Smooth muscle cell of the brain vasculature (primary cell): ENCODE results near the gene MAD1L1.

Source experiments
- DNase-seq: peaks from one replicate; pipeline ENCODE4 v3.0.0-alpha.2; 2012; ENCODE audit warnings: low read depth, low spot score

MAD1L1 gene

DNA sequence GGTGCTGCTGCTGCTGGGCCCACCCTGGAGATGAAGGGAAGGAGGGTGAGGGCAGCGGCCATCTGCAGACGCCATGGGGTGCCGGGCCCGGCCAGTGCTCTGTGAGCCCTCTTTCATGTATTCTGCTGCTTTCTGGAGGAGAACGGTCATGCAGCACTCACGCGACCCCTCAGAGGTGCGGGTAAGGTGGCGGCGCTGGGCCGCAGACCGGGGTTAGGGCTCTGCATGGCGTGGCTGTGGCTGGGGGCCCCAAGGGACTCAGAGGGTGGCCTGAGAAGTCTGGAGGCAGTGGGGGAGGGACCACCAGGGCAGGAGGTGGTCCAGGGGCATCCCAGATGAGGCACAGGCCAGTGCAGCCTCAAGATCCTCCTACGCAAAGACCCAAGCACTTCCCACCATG is 287.2 kb downstream of the MAD1L1 start:
- no peak for DNase-seq

DNA sequence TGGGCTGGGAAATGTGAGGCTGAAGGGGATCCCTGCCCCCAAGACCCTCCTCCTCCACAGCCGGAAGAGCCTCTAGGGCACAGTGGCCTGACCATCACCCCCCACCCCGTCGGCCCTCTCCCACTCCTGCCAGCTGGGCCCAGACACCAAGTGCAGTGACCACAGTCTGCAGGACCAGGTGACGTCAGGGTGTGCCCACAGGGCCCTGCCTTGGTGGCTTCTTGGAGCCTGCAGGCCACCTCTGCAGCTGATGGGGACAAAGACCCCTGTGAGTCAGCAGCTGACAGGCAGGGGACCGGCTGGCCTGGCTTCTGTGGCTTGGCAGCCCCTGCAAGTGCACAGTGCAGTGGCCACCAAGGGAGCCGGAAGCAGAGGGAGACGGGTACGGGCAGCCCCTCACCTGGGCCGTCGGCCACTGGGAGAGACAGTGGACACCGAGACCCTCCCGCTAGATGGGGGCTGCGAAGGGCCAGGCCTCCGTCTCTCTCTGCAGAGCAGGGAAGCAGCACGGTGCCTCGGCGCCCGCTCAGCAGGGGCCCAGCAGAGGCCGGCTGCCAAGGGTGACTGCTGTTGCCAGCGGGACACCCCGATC is 288.0 kb downstream of the MAD1L1 start:
- no peak for DNase-seq

DNA sequence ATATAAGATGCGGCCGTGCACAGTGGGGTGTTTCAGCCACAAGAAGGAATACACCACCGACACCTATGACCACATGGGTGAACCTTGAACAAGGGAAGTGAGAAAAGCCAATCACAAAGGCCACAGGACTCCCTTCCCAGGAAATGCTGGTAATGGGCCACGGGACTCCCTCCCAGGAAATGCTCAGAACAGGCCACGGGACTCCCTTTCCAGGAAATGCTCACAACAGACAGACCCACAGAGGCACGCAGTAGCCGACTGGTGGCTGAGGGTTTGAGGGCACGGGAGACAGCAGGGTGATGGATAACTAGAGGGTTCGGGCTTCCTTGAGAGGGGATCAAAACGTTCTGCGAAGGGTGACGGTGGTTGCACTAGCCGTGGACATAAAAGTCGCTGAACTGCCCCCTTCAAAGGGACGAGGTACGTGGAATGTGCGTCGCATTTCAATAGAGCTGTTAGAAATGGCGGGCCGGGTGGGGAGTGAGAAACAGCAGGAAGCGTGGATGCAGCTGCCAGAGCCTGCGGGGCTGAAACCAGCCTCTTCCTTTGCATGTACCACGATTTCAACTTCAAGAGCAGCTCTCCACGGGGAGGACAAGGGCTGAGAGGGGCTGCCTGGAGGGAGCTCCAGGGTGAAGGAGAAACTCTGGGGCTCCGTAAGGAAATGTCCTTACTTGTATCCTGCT is 288.7 kb downstream of the MAD1L1 start:
- no peak for DNase-seq

DNA sequence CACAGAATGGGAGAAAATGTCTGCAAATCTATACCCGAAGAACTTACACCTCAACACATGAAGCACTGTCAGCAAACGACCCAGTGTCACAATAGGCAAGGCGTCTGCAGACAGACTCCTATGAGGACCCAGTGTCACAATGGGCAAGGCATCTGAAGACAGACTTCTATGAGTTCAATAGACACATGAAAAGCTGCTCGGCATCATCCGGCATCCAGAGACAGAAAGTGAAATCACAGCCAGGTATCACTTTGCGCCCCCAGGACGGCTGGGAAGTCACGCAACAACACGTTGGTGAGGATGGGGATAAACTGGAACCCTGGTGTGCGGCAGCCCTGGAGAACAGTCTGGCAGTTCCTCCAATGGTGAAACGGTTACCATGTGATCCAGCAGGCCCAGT is 289.4 kb downstream of the MAD1L1 start:
- DNase-seq = no peak

DNA sequence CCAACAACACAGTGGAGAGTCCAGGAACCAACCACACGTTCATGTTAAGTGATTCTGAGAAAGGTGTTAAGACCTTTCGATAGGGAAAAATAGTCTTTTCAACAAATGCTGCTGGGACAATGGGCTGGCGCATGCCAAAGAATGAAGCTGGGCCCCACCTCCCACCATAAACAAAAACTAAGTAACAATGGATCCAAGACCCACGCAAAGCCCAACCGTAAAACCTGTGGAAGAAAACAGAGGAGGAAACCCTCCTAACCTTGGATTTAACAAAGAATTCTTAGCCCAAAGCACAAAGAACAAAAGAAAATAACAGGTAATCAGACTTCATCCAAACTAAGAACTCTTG is 289.8 kb downstream of the MAD1L1 start:
- no peak for DNase-seq

DNA sequence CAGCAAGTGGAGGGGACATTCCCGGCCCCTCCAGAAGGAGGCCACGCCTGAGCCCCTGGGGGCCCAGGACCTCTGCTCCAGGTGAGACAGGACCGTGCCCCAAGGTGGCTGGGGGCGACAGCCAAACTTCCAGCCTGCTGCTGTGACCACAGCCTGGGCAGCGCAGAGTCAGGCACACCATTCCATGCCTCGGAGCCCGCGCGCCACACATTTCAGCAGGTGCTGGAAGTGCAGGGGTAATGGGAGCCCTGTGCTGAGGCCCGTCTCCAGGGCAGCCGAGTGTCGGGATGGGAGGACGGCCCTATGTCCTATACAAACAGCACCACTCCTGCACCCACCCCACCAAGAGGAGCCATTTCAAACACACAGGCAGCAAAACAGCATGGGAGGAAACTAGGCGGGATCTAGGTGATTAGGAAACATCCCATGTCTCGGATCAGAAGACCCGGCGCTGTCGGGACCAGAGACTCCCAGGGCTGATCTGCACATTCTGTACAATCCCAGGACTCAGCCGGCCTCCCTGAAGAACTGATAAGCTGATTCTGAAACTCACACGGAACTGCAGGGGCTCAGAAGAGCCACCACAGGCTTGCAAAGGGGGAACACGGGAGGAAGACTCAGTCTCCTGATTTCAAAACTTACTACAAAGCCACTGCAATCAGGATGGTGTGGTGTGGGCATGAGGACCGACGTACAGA is 290.4 kb downstream of the MAD1L1 start:
- no peak for DNase-seq

DNA sequence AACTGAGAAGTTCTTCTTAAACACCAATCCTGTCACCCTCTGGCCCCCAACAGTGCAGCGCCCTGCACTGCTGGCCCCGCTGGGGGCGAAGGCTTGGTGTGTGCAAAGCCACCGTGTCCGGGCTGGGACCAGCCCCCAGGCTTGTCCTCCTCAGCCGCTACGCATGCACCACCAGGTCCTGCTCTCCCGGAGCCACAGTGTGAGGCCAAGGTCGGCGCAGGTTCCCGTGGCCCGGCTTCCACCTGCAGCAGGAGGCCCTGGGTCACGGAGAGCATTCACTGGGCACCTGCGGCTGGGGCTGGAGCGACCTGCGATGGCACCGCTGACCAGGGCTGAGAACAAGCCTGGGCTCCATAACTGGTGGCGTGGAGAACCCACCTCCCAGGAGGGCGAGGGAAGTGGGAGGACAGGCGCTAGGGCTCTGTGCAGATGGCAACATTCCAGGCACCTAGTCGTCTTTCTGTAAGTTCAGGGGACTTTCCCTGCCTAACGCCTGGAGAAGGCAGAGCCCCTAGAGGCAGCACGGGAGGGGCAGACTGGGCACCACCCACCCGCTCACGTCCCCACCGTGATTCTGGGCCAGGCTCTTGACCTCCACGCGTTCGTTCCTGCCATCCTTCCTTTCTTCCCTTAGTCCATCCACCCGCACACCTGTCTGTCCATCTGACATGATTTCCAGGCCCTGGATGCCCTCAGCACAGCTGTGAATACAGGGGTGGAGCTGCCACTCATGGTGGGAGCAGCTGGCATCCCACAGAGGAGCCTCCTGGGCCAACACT is 291.1 kb downstream of the MAD1L1 start:
- no peak for DNase-seq

DNA sequence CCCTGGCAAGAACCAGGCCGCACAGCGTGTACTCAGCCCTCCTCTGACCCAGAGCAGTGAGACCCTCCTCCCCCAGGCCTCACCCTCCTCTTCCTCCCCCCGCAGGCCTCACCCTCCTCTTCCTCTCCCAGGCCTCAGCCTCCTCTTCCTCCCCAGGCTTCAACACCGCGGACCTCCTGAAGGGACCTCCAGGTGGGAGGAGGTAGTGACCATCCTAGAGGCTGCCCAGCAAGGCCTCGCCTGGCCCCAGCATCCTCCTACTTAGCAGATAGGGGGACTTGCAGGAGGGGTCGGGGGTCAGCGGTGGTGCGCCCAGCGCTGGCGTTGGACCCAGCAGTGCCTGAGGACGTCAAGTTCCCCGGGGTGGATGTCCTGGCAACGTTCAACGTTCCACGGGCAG is 291.9 kb downstream of the MAD1L1 start:
- DNase-seq = no peak

DNA sequence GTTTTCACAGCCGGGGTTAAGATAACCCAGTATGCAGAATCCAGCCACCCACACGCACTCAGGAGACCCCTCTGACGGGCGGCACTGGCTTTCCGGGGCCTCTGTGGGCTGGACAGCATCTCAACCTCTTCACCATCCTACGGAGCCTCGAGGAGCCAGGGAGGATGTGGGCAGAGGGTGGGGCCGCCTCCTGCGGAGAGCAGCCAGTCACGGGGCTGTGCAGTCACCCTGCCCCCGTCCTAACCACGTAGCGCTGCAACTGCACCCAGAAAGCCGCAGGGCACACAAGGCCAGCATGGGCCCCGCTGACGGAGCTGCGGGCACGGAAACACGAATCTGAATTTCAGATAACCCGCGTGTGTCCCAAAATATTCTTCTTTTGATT is 292.4 kb downstream of the MAD1L1 start:
- DNase-seq = no peak

DNA sequence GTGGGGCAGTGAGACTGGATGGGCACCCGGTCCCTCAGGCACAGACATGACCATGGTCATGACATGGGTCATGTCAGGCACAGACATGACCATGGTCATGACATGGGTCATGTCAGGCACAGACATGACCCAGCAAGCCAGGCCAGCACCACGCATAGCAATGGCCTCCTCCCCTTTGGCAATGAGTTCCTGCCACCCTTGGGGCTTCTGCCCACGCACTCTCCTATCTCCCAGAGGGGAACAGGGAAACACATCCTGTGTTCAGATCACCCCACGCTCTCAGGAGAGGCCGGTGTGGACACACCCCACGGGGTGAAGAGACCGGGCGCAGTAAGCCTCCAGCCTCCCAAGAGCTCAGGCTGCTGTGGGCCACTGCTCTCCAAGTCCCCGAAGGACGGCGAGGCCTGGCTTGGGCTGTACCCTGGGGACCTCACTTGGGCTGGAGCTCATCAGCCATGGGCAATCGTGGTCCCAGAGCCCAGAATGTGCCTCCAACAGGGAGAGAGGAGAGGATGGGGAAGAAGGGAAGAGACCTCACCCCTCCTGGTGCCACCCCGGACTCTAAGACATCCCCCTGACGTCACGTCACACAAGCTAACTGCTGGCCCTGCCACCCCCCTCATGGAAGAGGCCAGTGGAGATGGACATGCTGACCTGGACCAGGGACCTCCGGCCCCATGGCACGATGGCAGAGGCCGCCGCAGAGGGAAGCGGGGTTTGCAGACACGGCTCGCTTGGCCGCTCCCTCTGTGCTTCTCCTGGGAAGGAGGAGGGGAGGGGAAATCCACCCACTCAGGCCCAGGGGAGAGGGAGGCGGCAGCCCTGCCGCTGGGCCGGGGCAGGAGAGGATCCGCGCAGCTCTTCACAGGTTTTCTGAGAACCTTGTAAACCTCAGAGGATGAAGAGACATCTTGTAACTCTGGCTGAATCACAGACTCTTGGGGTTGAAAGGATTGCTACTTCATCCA is 293.0 kb downstream of the MAD1L1 start:
- no peak for DNase-seq

DNA sequence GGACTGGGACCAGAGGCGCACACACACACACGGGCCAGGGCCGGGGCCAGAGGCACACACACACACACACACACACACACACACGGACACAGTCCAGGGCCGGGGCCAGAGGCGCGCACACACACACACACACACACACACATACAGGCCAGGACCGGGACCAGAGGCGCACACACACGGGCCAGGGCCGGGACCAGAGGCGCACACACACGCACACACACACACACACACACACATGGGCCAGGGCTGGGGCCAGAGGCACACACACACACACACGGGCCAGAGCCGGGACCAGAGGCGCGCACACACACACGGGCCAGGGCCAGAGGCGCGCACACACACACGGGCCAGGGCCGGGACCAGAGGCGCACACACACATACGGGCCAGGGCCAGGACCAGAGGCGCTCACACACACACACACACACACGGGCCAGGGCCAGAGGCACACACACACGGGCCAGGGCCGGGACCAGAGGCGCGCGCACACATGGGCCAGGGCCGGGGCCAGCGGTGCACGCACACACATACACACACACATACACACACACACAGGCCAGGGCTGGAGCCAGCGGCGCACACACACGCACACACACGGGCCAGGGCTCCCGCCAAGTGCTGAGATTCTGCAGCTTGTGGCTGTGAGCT is 293.8 kb downstream of the MAD1L1 start:
- no peak for DNase-seq

DNA sequence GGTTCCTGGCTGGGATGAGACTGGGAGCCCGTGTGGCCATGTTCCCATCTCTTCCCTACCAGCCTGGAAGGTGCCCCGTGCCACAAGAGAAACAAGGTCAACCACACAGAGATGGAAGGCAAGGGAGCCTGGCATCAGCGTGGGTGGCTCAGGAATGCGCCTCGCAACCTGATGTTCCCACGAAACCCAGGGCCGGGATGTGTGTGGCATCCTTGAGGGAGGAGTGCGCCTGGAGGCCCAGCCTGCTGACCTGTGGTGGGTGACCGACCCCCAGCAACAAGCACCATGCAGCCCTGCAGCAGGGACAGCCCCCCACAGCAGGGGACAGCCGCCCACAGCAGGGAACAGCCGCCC is 295.5 kb downstream of the MAD1L1 start:
- no peak for DNase-seq

DNA sequence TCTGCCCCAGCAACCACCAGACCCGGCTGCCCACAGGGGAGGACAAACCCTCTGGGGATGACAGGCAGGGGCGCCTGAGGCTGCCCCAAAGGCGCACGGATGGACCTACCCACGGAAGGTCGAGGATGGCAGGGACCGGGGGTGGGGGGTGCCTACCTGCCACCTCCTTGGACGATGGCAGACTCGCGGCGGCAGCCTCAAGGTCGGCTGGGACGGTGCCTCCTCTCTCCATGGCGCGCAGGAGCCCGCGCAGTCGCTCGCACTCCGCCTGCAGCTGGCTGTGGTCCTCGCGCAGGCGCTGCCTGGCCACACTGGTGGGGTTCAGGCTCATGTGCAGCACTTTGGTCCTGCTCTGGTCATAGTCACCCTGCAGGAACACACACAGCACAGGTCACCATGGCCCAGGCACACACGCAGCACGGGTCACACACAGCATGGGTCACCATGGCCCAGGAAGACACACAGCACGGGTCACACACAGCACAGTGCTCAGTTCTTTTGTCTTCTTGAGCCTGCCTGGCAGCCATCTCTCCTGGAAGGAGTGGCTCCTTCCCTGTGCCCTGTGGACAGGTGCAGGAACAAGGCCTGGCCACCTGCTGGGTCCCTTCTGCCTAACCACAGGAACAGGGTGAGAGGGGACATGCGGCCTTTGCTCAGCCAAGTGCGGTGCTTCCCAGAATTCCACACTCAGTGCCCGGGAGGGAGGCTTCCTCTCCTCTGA is 296.1 kb downstream of the MAD1L1 start:
- no peak for DNase-seq

DNA sequence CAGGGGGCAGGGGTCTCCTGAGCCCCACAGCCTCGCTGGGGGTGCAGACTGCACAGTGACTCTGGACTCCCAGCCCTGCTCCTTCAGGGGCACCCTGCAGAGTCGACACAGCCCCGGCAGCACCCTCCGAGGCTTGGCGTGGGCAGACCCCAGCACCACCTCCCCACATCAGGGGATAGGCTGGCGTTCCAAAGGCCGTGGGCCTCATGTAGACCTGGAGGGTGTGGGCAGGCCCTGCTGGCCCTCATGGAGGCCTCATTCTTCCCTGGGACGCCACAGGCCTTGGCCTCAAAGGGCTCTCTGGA is 296.8 kb downstream of the MAD1L1 start:
- DNase-seq = no peak

DNA sequence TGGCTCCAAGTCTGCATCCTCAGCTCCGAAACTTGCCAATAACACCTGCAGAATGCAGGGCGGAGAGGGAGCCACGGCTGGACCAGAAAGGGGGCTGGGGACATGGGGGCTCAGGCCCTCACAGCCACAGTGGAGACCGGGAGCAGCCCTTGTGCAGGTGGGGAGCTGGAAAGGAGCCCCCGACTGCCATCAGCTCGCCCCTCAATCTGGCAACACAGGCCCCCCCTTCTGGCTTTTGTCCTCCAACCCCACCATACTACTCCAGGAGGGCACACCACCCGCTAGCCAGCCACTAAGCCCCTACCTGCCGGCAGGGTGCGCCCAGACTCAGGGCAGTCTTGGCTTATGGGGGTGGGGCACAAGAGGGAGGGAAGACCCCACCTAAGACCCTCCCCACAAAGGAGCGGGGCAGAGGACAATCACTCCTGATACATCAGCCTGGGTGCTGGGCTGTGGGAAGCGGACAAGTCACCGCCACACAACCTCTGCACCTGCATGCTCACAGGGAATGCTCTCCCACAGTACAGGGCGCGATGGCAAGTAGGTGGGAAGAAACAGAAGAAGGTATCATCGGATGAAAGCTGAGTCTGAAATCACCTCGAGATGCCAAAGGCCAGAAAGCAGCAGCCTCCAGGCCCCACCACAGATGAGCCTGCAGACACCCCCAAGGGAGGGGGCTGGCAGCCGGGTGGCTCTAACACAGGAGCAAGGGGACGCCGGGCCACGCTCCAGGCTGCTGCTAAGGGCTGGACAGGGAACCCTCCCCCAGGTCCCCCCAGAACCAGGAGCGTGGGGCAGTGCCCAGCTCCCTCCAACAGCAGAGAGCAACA is 297.4 kb downstream of the MAD1L1 start:
- DNase-seq = no peak

DNA sequence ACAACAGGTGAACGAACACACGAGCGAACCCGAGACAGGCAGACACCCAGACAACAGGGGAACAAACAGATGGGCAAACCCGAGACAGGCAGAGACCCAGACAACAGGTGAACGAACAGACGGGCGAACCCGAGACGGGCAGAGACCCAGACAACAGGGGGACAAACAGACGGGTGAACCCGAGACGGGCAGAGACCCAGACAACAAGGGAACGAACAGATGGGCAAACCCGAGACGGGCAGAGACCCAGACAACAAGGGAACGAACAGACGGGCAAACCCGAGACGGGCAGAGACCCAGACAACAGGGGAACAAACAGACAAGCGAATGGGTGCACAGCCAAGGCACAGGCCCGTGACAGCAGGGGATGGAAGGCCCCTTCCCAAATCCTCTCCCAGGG is 298.0 kb downstream of the MAD1L1 start:
- DNase-seq = no peak

DNA sequence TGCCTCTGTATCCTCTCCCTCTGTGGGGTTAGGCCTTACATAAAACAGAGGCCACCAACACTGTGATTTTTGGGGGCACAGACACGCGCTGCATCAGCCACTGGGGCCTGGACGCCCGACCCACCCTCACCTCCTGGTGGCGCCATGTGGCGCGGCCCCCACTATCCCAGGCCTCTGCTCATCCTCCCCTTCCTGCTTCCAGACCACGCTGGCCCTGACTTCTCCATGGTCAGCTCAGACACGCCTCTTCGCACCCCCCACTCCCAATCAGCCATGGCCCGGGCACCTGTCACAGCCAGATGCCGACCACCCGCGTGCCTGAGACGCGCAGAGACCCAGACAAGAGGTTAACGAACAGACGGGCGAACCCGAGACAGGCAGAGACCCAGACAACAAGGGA is 298.7 kb downstream of the MAD1L1 start:
- DNase-seq = no peak

DNA sequence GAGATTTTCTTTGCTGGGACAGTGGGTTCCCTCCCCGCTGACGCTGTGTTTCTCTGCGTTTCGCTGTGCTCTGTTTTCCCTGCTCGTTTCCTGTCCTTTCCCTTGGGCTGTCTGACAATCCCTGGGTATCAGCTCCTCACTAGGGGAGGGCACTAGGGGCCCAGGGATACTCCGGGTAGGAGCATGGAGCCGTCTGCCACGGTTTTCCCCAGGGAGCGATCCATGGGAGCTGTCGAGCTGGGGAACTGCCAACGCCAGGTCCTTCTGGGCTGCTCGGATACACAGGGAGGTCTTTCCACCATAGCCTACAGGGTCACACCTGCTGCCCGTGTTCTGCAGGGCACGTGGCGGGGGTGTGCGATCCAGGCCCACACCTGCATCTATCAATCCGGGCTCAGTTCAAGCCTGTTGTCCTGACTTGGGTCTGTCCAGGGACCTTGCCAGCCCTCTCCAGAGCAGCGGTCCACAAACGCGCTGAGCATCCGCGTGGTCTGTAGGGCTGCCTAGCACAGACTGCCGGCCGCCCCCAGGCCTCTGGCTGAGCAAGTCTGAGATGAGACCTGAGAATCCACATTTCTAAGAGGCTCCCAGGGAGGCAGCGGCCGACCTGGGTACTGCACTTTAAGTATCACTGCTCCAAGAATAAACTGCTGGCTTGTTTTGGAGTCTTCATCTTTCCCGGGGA is 299.5 kb downstream of the MAD1L1 start:
- no peak for DNase-seq

DNA sequence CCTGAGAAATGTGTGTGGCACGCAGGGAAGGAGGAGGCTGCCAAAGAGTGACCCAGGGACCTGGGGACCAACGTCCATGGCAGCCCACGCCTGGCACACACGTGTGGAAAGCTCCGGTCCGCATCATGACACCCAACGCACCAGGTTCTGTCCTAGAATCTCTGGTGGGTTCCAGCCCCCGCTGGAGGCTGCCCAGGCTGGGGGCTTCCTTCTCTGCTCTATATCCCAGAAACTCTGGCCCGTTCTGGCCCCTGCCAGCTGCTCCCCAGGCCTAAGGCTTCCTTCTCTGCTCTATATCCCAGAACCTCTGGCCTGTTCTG is 300.8 kb downstream of the MAD1L1 start:
- DNase-seq = no peak
